Measurements from ENCODE around the gene TELO2.
A peak's percentile ranks its signal among the peaks of the same experiment; 100 is the strongest.

Gene TELO2

DNA sequence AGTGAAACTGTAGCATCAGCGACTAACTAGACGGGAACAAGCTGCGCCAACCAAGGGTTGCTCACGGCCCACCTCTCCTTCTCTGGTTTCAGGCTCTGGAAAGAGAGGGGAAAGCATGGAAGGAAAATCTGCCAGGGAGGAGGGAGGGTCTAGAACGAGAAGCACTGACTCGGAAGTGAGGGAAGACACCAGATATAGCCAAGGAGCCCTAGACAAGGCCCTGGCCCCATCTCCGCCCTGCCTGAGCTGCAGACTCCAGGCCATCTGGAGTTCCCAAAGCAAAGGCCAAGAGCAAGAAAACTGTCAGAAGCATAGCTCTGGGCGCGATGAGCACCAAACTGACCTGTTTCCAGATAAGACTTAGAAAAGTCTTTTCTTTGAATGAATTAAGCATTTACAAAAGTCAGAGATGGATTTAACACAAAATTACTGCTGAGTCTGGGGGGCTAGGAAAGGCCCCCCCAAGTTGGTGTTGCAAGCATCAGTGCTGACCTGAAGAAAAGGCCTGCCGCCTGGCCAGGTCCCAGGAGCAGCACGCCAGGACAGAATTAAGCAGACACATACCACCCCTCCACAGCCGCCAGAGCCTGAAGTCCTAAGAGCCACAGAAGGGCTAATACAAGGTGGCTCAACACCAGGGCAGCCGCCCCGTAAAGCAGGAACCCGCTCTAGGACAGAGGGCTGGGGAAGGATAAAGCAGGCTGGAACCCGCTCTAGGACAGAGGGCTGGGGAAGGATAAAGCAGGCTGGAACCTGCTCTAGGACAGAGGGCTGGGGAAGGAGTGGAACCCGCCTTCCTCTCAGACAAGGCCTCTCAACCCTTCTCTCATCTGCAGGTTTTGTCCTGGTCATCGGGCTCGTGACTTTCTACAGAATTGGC is 61.0 kb downstream of the TELO2 start:
- DNase-seq (ENCODE audit: low read depth), result no peak

DNA sequence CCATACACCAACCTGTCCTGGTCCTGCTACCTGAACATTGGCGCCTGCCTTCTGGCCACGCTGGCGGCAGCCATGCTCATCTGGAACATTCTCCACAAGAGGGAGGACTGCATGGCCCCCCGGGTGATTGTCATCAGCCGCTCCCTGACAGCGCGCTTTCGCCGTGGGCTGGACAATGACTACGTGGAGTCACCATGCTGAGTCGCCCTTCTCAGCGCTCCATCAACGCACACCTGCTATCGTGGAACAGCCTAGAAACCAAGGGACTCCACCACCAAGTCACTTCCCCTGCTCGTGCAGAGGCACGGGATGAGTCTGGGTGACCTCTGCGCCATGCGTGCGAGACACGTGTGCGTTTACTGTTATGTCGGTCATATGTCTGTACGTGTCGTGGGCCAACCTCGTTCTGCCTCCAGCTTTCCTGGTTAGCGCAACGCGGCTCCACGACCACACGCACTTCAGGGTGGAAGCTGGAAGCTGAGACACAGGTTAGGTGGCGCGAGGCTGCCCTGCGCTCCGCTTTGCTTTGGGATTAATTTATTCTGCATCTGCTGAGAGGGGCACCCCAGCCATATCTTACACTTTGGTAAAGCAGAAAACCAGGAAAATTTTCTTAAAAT is 61.8 kb downstream of the TELO2 start:
- DNase-seq (ENCODE audit: low read depth), result no peak

DNA sequence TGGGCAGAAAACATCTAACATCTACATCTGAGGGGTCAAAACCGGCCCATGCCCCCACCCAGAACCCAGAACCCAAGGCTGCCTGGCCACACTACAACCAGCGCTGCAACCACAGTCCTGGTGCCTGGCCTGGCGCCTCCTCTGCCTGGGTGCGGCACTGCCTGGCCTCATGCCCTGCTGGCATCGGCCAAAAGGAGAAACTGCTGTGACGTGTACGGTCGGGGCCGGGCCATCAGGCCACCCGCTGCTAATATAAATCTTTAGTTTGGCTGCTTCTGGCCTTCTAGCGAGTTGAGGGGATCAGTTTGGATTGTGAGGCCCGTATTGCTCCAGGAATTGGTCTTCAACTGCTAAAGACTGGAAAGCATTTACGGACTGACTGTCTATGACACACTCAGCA is 63.1 kb downstream of the TELO2 start:
- no peak for DNase-seq (ENCODE audit: low read depth)

DNA sequence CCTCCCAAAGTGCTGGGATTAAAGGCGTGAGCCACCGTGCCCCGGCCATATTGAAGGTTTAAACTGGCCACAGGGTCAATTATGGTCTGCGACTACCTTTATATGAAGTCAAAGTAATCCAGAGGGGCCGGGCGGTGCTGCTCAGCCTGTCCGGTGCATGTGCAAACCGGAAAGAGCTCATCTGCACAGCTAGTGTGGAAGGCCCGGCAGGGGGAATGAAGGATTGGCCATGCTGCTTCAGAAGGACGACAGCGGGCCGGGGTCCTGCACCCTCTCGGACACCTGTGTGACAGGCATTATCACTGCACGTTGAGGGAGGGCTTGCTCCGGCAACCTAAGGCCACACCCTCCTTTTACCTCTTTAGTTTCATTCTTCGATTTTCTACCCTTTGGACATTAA is 63.9 kb downstream of the TELO2 start:
- DNase-seq (ENCODE audit: low read depth), result no peak

DNA sequence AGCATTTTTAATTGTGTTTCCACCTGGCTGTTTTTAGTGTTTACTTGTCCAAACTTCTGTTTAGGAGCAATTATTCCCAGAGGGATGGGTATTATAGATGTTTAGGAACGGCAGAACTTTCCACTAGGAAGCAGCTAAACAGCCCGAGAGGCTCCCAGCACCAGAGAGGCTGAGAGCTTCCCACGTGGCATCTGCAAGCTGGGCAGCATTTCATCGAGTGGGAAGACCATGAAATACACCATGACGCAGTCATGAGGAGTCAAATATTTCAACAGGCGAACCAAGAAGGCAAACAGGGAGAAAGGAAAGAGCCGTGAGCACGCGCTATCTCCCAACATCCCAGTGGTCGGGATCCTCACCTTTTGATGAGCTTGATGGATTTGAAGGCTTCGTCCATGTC is 64.4 kb downstream of the TELO2 start:
- DNase-seq (ENCODE audit: low read depth), result no peak

DNA sequence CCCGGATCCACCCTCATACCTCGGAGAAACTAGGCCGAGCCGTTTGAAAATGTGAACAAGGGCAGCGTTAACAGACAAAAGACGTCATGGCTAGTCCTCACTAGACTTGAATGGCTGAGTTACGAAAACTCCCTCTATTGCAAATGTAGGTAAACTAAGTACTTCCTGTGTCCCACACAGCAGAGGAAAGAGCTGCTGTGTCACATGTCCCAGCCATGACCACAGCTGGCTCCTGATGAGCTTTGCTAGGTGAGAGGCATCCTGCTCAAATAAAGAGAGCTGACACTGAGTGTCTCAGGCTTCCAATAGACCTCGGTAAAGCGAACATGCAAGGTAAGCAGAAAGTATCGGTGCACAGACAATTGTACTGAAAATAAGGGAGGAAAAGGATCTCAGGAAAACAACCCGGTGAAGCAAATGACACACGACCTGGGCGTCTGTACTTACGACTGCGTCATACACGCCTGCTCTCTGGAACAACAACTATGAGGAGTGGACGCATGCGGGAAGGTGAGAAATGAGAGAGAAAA is 66.4 kb downstream of the TELO2 start:
- DNase-seq (ENCODE audit: low read depth), result peak; percentile 21
